Thyroid gland (tissue), 4 donors: ENCODE data around the gene LRRC37A3.
"Not testable (repeated sequence)": the region's sequence is repeated elsewhere in the genome, so short reads cannot be mapped to it uniquely, and the experiment has no call there.

ENCODE experiments used
- CTCF ChIP-seq, 6 experiments: fragments of 200-600 bp in 3 of 6; fragments of 450-650 bp in 3 of 6; sonication (generic) in 3 of 6; IDR thresholded peaks; one replicate each; pipeline ENCODE4 v1.5.1; 2016 to 2019; ENCODE audit warnings: antibody characterized with exemption in 6 of 6, mild to moderate bottlenecking in 2 of 6, inconsistent platforms in 1 of 6, moderate library complexity in 1 of 6
- POLR2A ChIP-seq, 2 donors: fragments of 450-650 bp; IDR thresholded peaks; one replicate each; pipeline ENCODE4 v1.6.1; 2017; ENCODE audit warnings: antibody characterized with exemption in 2 of 2, mild to moderate bottlenecking in 2 of 2, moderate library complexity in 1 of 2

DNA sequence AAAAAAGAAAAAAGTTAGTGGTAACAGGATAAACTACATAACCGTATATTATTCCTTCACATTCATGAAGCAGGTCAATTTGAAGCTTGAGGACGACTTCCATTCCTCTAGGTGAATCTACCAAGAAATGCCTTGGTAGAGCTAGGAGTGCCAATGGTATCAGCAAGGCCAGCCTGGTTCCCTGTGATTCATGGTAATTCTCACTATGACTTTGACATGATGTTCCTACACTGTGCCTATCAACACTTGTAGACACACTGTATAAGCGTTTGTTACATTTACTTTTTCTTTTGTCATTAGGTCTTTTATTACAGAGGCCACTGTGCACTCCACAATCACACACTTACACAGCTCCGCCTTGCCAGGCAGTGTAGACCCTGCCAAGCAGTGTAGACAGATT is 7.2 kb upstream of the LRRC37A3 start:
- TF ChIP-seq CTCF, POLR2A (IDR thresholded peaks at IDR 0.05): not testable (repeated sequence)
